ENCODE measurements around the gene AP1M1. TPM values are rescaled to one million over a fixed set of nuclear protein-coding genes. Genes with fewer than 3 reads are reported as not detected.

Gene AP1M1
- total RNA-seq, 4 donors from 2014 or later: 21.2 to 80.9 (median 32.7) TPM

DNA sequence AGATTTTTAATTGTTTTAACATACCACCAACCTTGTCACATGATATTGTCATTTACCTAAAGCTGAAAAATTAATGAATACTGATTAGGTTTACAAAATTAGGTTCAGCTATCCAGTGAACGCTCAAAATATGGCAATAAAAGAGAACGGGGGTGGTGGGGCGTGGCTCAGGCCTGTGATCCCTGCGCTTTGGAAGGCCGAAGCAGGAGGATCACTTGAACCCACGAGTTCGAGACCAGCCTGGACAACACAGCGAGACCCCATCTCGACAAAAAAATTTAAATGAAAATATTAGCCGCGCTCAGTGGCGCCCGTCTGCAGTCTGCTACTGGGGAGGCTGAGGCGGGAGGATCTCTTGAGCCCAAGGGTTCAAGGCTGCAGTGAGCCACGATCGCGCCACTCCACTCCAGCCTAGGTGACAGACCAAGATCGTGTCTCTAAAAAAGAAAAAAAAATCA lies 13.0 kb upstream of the AP1M1 start:
- no peak for DNase-seq
- Histone ChIP-seq H3K36me3 (no peaks in the 10 kb centered on the region), H3K9me3 (no peaks in the 10 kb centered on the region), H3K27me3 (no peaks in the 10 kb centered on the region), H3K27ac (peak overlapping the region in 1 of 2 donors; percentile 48), H3K4me1 (peaks cover 4 to 11% of the 10 kb centered on the region in 2 donors), H3K4me3 (peak overlapping the region; percentile 50 to 71)
- intact Hi-C loops (cut with DNase I; ENCODE audit: low total_unique reads): loop anchor here (5.0 kb wide), 1 partner anchor 142 kb away; no protein-coding TSS in a partner anchor
- no peak for TF ChIP-seq POLR2A (IDR thresholded peaks at IDR 0.05)
- TF ChIP-seq, protein P1, sequence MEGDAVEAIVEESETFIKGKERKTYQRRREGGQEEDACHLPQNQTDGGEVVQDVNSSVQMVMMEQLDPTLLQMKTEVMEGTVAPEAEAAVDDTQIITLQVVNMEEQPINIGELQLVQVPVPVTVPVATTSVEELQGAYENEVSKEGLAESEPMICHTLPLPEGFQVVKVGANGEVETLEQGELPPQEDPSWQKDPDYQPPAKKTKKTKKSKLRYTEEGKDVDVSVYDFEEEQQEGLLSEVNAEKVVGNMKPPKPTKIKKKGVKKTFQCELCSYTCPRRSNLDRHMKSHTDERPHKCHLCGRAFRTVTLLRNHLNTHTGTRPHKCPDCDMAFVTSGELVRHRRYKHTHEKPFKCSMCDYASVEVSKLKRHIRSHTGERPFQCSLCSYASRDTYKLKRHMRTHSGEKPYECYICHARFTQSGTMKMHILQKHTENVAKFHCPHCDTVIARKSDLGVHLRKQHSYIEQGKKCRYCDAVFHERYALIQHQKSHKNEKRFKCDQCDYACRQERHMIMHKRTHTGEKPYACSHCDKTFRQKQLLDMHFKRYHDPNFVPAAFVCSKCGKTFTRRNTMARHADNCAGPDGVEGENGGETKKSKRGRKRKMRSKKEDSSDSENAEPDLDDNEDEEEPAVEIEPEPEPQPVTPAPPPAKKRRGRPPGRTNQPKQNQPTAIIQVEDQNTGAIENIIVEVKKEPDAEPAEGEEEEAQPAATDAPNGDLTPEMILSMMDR (IDR thresholded peaks at IDR 0.05): no peak

DNA sequence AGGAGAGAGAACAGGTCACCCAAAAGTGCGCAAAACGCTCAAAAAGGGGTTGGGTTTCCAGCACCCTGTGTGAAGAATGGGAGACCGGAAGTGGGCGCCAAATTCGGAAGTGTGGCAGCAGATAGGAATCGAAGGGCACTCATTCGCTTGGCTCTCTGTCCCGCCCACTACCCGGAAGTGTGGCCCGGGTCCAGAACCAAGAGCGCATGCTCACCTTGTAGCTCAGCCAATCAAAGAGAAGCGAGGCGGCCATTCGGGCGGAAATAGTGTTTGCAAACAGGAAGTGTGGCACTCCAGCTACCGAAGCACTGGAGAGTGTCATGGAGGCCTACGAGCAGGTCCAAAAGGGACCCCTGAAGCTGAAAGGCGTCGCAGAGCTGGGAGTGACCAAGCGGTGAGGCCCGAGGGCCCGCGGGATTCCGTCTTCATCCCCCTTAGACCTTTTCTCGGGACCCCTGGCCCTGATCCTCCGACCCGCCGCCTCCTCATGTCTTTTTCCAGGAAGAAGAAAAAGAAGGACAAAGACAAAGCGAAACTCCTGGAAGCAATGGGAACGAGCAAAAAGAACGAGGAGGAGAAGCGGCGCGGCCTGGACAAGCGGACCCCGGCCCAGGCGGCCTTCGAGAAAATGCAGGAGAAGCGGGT lies 12.5 kb upstream of the AP1M1 start, which contains the start of gene FAM32A:
TSS of gene FAM32A (plus strand) at position 288 of the 645 bp plus-strand sequence. CDS start at position 321, 33 bp downstream.
- H3K4me3 ChIP-seq: peak within 1 kb of the TSS; percentile 50 to 71
- H3K9me3 ChIP-seq: no peaks in the 10 kb centered on the region
- TF ChIP-seq, protein P1 (IDR thresholded peaks at IDR 0.05): peak in 3 of 4 experiments; percentile 29 to 42 (median 37)
- TF ChIP-seq POLR2A (IDR thresholded peaks at IDR 0.05): peak; percentile 56 to 59
- H3K27me3 ChIP-seq: no peaks in the 10 kb centered on the region
- DNase-seq: peak; percentile 99 to 100
- intact Hi-C loops (cut with DNase I; ENCODE audit: low total_unique reads): loop anchor here (5.0 kb wide), 1 partner anchor 143 kb away; no protein-coding TSS in a partner anchor
- H3K27ac ChIP-seq: peak within 1 kb of the TSS; percentile 49 to 79
- peaks cover 4 to 11% of the 10 kb centered on the region in 2 donors for H3K4me1 ChIP-seq
- no peaks in the 10 kb centered on the region for H3K36me3 ChIP-seq

DNA sequence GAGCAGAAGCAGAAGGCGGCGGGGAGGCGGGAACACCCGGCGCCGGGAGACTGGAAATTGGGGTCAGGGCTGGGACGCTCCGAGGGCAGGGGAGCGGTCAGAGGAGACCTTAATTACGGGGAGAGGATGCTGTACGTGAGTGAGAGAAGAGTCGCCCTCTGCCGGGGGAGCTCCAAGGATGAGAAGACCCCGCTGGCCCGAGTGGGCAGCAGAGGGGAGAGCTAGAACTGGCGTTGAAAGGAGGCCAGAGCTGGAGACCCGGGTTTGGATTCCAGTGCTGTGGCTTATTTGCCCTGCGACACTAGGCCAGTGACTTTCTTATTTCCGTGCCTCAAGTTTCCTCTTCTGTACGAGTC lies 12.0 kb upstream of the AP1M1 start:
- Histone ChIP-seq H3K27ac (peak overlapping the region; percentile 49 to 79), H3K36me3 (no peaks in the 10 kb centered on the region), H3K27me3 (no peaks in the 10 kb centered on the region), H3K9me3 (no peaks in the 10 kb centered on the region), H3K4me3 (peak overlapping the region; percentile 50 to 71), H3K4me1 (peaks cover 4 to 11% of the 10 kb centered on the region in 2 donors)
- no peak for TF ChIP-seq POLR2A (IDR thresholded peaks at IDR 0.05)
- TF ChIP-seq, protein P1 (IDR thresholded peaks at IDR 0.05): peak in 1 of 4 experiments; percentile 19
- intact Hi-C loops (cut with DNase I; ENCODE audit: low total_unique reads): loop anchor here (5.0 kb wide), 1 partner anchor 143 kb away; no protein-coding TSS in a partner anchor
- no peak for DNase-seq

DNA sequence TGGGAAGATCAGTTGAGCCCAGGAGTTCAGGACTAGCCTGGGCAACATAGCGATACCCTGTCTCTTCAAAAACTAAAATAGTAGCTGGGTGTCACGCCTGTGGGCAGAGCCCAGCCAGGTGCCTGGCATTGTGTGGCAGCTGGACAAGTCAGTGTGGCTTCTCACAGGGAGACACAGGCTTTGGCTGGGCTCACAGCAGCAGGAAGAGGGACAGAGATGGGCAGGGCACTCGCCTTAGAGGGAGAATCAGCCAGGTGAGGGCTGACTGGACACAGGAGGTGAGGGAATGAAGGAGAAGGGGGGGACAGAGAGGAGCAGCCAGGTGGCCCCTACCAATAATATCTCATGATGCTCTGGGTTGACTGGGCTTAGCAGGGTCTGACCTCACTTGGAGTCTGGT lies 9.2 kb upstream of the AP1M1 start:
- H3K27me3 ChIP-seq: no peaks in the 10 kb centered on the region
- H3K9me3 ChIP-seq: no peaks in the 10 kb centered on the region
- intact Hi-C loops (cut with DNase I; ENCODE audit: low total_unique reads): loop anchor here (5.0 kb wide), 1 partner anchor 146 kb away; no protein-coding TSS in a partner anchor
- no peak overlapping the region for H3K27ac ChIP-seq
- no peak overlapping the region for H3K4me3 ChIP-seq
- peaks cover 4 to 11% of the 10 kb centered on the region in 2 donors for H3K4me1 ChIP-seq
- H3K36me3 ChIP-seq: no peaks in the 10 kb centered on the region
- TF ChIP-seq POLR2A (IDR thresholded peaks at IDR 0.05): no peak
- TF ChIP-seq, protein P1 (IDR thresholded peaks at IDR 0.05): no peak
- DNase-seq: no peak

DNA sequence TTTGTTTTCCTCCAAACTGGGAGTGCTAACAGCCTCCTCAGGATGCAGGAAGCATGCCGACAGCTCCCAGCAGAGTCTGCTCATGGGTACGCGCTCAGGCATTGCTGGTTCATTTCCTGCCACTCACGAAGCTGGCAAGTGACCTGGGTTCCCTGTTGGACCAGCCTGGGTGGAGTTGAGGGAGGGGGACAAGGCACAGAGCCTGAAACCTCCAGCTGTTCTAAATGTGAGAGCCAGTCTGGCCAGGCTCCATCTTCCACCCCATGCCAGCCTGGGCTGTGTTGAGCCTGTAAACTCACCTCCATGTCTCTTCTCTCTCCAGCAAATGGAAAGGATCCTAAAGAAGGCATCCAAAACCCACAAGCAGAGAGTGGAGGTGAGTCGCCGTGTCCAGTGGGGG lies 7.5 kb upstream of the AP1M1 start:
- H3K36me3 ChIP-seq: no peaks in the 10 kb centered on the region

More for the DNA sequence above, 7.5 kb upstream of the AP1M1 start:
- intact Hi-C loops (cut with DNase I; ENCODE audit: low total_unique reads): no loop called here
- Histone ChIP-seq H3K27ac (no peak overlapping the region), H3K4me3 (no peak overlapping the region), H3K9me3 (no peaks in the 10 kb centered on the region), H3K27me3 (no peaks in the 10 kb centered on the region), H3K4me1 (peaks cover 4 to 11% of the 10 kb centered on the region in 2 donors)
- DNase-seq: no peak
- no peak for TF ChIP-seq POLR2A (IDR thresholded peaks at IDR 0.05)
- TF ChIP-seq, protein P1 (IDR thresholded peaks at IDR 0.05): no peak

All from uterus (tissue), 4 donors.